ENCODE results near the gene NOCT. TPM values are rescaled to one million over a fixed set of nuclear protein-coding genes. Genes with fewer than 3 reads are reported as not detected.
A peak's percentile ranks its signal among the peaks of the same experiment; 100 is the strongest.

NOCT gene
- total RNA-seq, 1 experiment from 2014 or later: 21.5 TPM

DNA sequence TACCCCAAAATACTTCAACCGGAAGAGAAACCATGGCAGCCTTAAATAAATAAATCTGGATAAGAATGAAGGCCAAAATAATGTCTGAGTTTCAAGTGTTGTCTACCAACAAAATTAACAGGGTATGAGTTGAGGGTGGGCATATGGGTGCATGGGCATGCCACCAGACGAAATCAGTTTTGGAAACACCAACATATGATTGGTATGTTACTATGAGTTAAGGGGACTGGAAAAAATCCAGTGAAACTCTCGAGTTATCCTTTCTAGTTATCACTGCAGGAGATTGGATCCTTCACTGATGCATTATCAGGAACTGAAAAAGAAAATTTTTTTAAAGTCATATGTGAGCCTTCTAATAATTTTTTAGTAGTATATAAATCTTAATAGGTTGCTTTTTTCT lies 32.4 kb downstream of the NOCT start:
- no peaks in the 10 kb centered on the region for H3K9me3 Mint-ChIP-seq (ENCODE audit: unreplicated experiment)
- H3K4me1 Mint-ChIP-seq (ENCODE audit: low read depth, unreplicated experiment): peaks cover 6% of the 10 kb centered on the region
- H3K4me3 ChIP-seq (ENCODE audit: low read depth, low read length): no peak overlapping the region
- TF ChIP-seq, protein P1, sequence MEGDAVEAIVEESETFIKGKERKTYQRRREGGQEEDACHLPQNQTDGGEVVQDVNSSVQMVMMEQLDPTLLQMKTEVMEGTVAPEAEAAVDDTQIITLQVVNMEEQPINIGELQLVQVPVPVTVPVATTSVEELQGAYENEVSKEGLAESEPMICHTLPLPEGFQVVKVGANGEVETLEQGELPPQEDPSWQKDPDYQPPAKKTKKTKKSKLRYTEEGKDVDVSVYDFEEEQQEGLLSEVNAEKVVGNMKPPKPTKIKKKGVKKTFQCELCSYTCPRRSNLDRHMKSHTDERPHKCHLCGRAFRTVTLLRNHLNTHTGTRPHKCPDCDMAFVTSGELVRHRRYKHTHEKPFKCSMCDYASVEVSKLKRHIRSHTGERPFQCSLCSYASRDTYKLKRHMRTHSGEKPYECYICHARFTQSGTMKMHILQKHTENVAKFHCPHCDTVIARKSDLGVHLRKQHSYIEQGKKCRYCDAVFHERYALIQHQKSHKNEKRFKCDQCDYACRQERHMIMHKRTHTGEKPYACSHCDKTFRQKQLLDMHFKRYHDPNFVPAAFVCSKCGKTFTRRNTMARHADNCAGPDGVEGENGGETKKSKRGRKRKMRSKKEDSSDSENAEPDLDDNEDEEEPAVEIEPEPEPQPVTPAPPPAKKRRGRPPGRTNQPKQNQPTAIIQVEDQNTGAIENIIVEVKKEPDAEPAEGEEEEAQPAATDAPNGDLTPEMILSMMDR (IDR thresholded peaks at IDR 0.05; ENCODE audit: insufficient read depth in 1 of 2, low read depth in 1 of 2, low read length in 1 of 2, severe bottlenecking in 1 of 2, unreplicated experiment in 1 of 2): no peak
- H3K36me3 ChIP-seq (ENCODE audit: control insufficient read depth, insufficient read depth, low read length): peaks cover 3% of the 10 kb centered on the region
- H3K4me1 ChIP-seq: no peaks in the 10 kb centered on the region
- intact Hi-C loops (cut with micrococcal nuclease; ENCODE audit: unreplicated experiment): no loop called here
- H3K27me3 Mint-ChIP-seq (ENCODE audit: insufficient read depth, unreplicated experiment): no peaks in the 10 kb centered on the region
- H3K27ac Mint-ChIP-seq (ENCODE audit: unreplicated experiment): no peak overlapping the region
- ChIA-PET CTCF (no interaction called here), POLR2A (no interaction called here)
- DNase-seq: no peak
- no peaks in the 10 kb centered on the region for H3K27me3 ChIP-seq (replicated peaks; ENCODE audit: control insufficient read depth, insufficient read depth, low read length)
- BruUV-seq (replicated peaks): no TSS peak
- no peaks in the 10 kb centered on the region for H3K9me3 ChIP-seq
- no peak overlapping the region for H3K4me3 Mint-ChIP-seq (ENCODE audit: unreplicated experiment)
- H3K36me3 Mint-ChIP-seq (ENCODE audit: insufficient read depth, unreplicated experiment): peaks cover 81% of the 10 kb centered on the region

DNA sequence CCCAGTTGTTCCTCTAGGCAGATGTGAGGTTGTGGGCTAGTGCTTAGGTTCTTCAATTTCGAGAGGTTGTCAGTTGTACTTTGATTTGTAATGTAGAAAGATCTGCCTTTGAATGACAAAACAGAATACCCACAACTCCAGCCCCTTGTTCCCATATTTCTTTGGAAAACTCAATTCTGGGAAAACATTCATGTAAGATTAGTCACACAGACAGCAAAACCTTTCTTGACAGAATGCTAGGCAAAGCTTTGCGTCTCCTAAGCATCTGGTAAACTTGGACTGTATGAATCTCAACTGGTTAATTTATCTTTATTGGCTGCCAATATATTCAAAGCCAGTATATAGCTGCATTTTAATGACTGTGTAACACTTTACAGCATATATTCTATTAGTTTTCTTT lies 34.9 kb downstream of the NOCT start:
- no peak for DNase-seq
- Mint-ChIP-seq H3K4me3 (ENCODE audit: unreplicated experiment) (no peak overlapping the region), H3K4me1 (ENCODE audit: low read depth, unreplicated experiment) (peaks cover 19% of the 10 kb centered on the region), H3K9me3 (ENCODE audit: unreplicated experiment) (no peaks in the 10 kb centered on the region), H3K27me3 (ENCODE audit: insufficient read depth, unreplicated experiment) (no peaks in the 10 kb centered on the region), H3K36me3 (ENCODE audit: insufficient read depth, unreplicated experiment) (peaks cover 77% of the 10 kb centered on the region), H3K27ac (ENCODE audit: unreplicated experiment) (no peak overlapping the region)
- no TSS peak for BruUV-seq (replicated peaks)
- Histone ChIP-seq H3K27me3 (replicated peaks; ENCODE audit: control insufficient read depth, insufficient read depth, low read length) (no peaks in the 10 kb centered on the region), H3K4me1 (peaks cover 13% of the 10 kb centered on the region), H3K36me3 (ENCODE audit: control insufficient read depth, insufficient read depth, low read length) (no peaks in the 10 kb centered on the region; the same call in 1 of the 2 replicates), H3K4me3 (ENCODE audit: low read depth, low read length) (no peak overlapping the region), H3K9me3 (no peaks in the 10 kb centered on the region)
- ChIA-PET POLR2A (no interaction called here), CTCF (no interaction called here)
- intact Hi-C loops (cut with micrococcal nuclease; ENCODE audit: unreplicated experiment): no loop called here
- TF ChIP-seq, protein P1 (IDR thresholded peaks at IDR 0.05; ENCODE audit: insufficient read depth in 1 of 2, low read depth in 1 of 2, low read length in 1 of 2, severe bottlenecking in 1 of 2, unreplicated experiment in 1 of 2): no peak

DNA sequence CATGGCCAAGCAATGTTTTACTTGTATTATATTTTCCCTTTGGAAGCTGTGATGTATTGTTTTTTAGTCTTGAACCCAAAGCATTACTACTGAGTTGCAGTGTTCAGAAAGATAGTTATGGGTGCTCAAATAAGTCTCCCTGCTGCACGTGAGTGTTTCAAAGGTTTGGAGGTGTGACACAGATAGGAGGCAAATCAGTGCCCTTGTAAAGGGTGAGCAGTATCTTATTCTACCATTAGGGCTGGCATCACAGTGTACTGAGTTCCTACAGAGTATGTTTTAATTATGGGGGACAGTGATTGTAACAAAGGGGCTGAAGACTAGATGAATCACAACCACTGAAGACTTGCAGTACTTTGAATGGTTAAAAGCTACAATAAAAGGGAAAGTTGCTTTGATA lies 38.3 kb downstream of the NOCT start:
- POLR2A ChIA-PET: interaction anchor here (0.5 kb wide), 1 partner anchor 18 kb away, joined by 3 read pairs; no protein-coding TSS in a partner anchor

More for the DNA sequence above, 38.3 kb downstream of the NOCT start:
- H3K36me3 ChIP-seq (ENCODE audit: control insufficient read depth, insufficient read depth, low read length): no peaks in the 10 kb centered on the region; the same call in 1 of the 2 replicates
- Mint-ChIP-seq H3K4me1 (ENCODE audit: low read depth, unreplicated experiment) (peaks cover 23% of the 10 kb centered on the region), H3K4me3 (ENCODE audit: unreplicated experiment) (no peak overlapping the region), H3K27me3 (ENCODE audit: insufficient read depth, unreplicated experiment) (no peaks in the 10 kb centered on the region), H3K27ac (ENCODE audit: unreplicated experiment) (peak overlapping the region; percentile 13), H3K9me3 (ENCODE audit: unreplicated experiment) (no peaks in the 10 kb centered on the region), H3K36me3 (ENCODE audit: insufficient read depth, unreplicated experiment) (peaks cover 78% of the 10 kb centered on the region)
- no peaks in the 10 kb centered on the region for H3K27me3 ChIP-seq (replicated peaks; ENCODE audit: control insufficient read depth, insufficient read depth, low read length)
- no peak overlapping the region for H3K4me3 ChIP-seq (ENCODE audit: low read depth, low read length)
- CTCF ChIA-PET: no interaction called here
- H3K9me3 ChIP-seq: no peaks in the 10 kb centered on the region
- DNase-seq: no peak
- intact Hi-C loops (cut with micrococcal nuclease; ENCODE audit: unreplicated experiment): loop anchor here (2.0 kb wide), 1 partner anchor 29 kb away; no protein-coding TSS in a partner anchor
- TF ChIP-seq, protein P1 (IDR thresholded peaks at IDR 0.05; ENCODE audit: insufficient read depth in 1 of 2, low read depth in 1 of 2, low read length in 1 of 2, severe bottlenecking in 1 of 2, unreplicated experiment in 1 of 2): no peak
- no TSS peak for BruUV-seq (replicated peaks)
- H3K4me1 ChIP-seq: peaks cover 21% of the 10 kb centered on the region
